Astrocyte of the spinal cord (primary cell): ENCODE results near the gene ELFN2.

Source experiments
- DNase-seq: peaks from one replicate; pipeline ENCODE4 v3.0.0; 2011; ENCODE audit warnings: low read depth, low spot score
- H3K4me3 ChIP-seq: 2 replicates; pipeline ENCODE4 v1.5.1; 2011; ENCODE audit warnings: low read depth, mild to moderate bottlenecking, low read length, moderate library complexity
- CTCF ChIP-seq: IDR thresholded peaks from 2 replicates; pipeline ENCODE4 v1.5.1; 2012; ENCODE audit warnings: low read depth, mild to moderate bottlenecking, low read length, inconsistent platforms
- in situ Hi-C: cut with HindIII; loops from 2 replicates; pipeline ENCODE4 v1.10.0; 2017; ENCODE audit warnings: low sequenced_read_pairs

ELFN2 gene

GRCh38 chr22:37387793-37388192 is 39.5 kb downstream of the ELFN2 start:
- in situ Hi-C loops = no loop called here
- DNase-seq = no peak
- H3K4me3 ChIP-seq = no peak overlapping the region
- TF ChIP-seq CTCF = no peak

GRCh38 chr22:37386441-37386840 is 40.8 kb downstream of the ELFN2 start:
- TF ChIP-seq CTCF = no peak
- DNase-seq = no peak
- in situ Hi-C loops = no loop called here
- no peak overlapping the region for H3K4me3 ChIP-seq

- no peak for DNase-seq
- no peak overlapping the region for H3K4me3 ChIP-seq
- no peak for TF ChIP-seq CTCF
- in situ Hi-C loops = no loop called here
These were observed 42.6 kb downstream of the ELFN2 start for GRCh38 chr22:37384691-37385090.

- DNase-seq = no peak
- TF ChIP-seq CTCF = no peak
- in situ Hi-C loops = no loop called here
- no peak overlapping the region for H3K4me3 ChIP-seq
These were observed 43.9 kb downstream of the ELFN2 start for GRCh38 chr22:37383341-37383740.

- in situ Hi-C loops = no loop called here
- no peak overlapping the region for H3K4me3 ChIP-seq
- no peak for DNase-seq
- no peak for TF ChIP-seq CTCF
These were observed 45.8 kb downstream of the ELFN2 start for GRCh38 chr22:37381489-37381888.

- DNase-seq = no peak
- in situ Hi-C loops = no loop called here
- no peak overlapping the region for H3K4me3 ChIP-seq
- no peak for TF ChIP-seq CTCF
These were observed 47.6 kb downstream of the ELFN2 start for GRCh38 chr22:37379722-37380121.

- TF ChIP-seq CTCF = no peak
- in situ Hi-C loops = no loop called here
These were observed 48.2 kb downstream of the ELFN2 start for GRCh38 chr22:37379085-37379484.

More at GRCh38 chr22:37379085-37379484, 48.2 kb downstream of the ELFN2 start:
- no peak overlapping the region for H3K4me3 ChIP-seq
- DNase-seq = no peak
